DMS53 (cell line): ENCODE data around the gene INSYN2B.

Experiments
- DNase-seq: peaks from one replicate; lab custom pipeline; 2025; lab: John Stamatoyannopoulos, UW

The INSYN2B gene

GRCh38 chr5:169980418-169981053 is at the start of gene INSYN2B:
Gene INSYN2B, minus strand, starts transcription at chr5:169980495. Its CDS starts 96,597 bp downstream, at chr5:169883898.
- DNase-seq = peak; percentile 51

GRCh38 chr5:170028124-170028523 is 47.8 kb upstream of the INSYN2B start:
- no peak for DNase-seq

GRCh38 chr5:170025853-170026252 is 45.6 kb upstream of the INSYN2B start:
- DNase-seq = no peak

- no peak for DNase-seq
Measured at GRCh38 chr5:170021506-170021905, 41.2 kb upstream of the INSYN2B start.

GRCh38 chr5:170020423-170020822 is 40.1 kb upstream of the INSYN2B start:
- no peak for DNase-seq

- no peak for DNase-seq
Measured at GRCh38 chr5:170012622-170013021, 32.3 kb upstream of the INSYN2B start.

GRCh38 chr5:170011751-170012150 is 31.5 kb upstream of the INSYN2B start:
- no peak for DNase-seq

- no peak for DNase-seq
Measured at GRCh38 chr5:170010595-170010994, 30.3 kb upstream of the INSYN2B start.

- DNase-seq = no peak
Measured at GRCh38 chr5:170008376-170008775, 28.1 kb upstream of the INSYN2B start.

GRCh38 chr5:170006021-170006420 is 25.7 kb upstream of the INSYN2B start:
- no peak for DNase-seq

GRCh38 chr5:170000155-170000554 is 19.9 kb upstream of the INSYN2B start:
- DNase-seq = no peak

- DNase-seq = no peak
Measured at GRCh38 chr5:169999621-170000020, 19.3 kb upstream of the INSYN2B start.

- no peak for DNase-seq
Measured at GRCh38 chr5:169997798-169998197, 17.5 kb upstream of the INSYN2B start.

GRCh38 chr5:169993485-169993790 is 13.1 kb upstream of the INSYN2B start:
- DNase-seq = no peak

GRCh38 chr5:169992789-169993484 is 12.6 kb upstream of the INSYN2B start:
- DNase-seq = no peak

- no peak for DNase-seq
Measured at GRCh38 chr5:169991115-169991869, 11.0 kb upstream of the INSYN2B start.

GRCh38 chr5:169989365-169989764 is 9.1 kb upstream of the INSYN2B start:
- DNase-seq = no peak

GRCh38 chr5:169988947-169989346 is 8.7 kb upstream of the INSYN2B start:
- DNase-seq = no peak

GRCh38 chr5:169988206-169988605 is 7.9 kb upstream of the INSYN2B start:
- DNase-seq = no peak

GRCh38 chr5:169979871-169980270 is 424 bp downstream of the INSYN2B start:
- DNase-seq = no peak

- DNase-seq = no peak
Measured at GRCh38 chr5:169978714-169979113, 1.6 kb downstream of the INSYN2B start.

- no peak for DNase-seq
Measured at GRCh38 chr5:169974121-169974770, 6.0 kb downstream of the INSYN2B start.

GRCh38 chr5:169973056-169973455 is 7.2 kb downstream of the INSYN2B start:
- no peak for DNase-seq
